Mesothelial cell of epicardium (in vitro differentiated cells): ENCODE results near the gene IL17REL. TPM values are rescaled to one million over a fixed set of nuclear protein-coding genes. Genes with fewer than 3 reads are reported as not detected.
"Not testable (repeated sequence)": the region's sequence is repeated elsewhere in the genome, so short reads cannot be mapped to it uniquely, and the experiment has no call there.

Experiments
- DNase-seq, 2 experiments: peaks; one replicate each; pipeline ENCODE4 v3.0.0; 2021; ENCODE audit warnings: low spot score in 2 of 2; ENCODE audit not compliant: unreplicated experiment in 2 of 2
- H3K27ac Mint-ChIP-seq: 2 replicates; pipeline ENCODE4 v1.8.0; 2021; ENCODE audit warnings: mixed read lengths
- H3K27me3 Mint-ChIP-seq: 2 replicates; pipeline ENCODE4 v1.8.0; 2021; ENCODE audit warnings: low read depth, mixed read lengths
- H3K36me3 Mint-ChIP-seq: 2 replicates; pipeline ENCODE4 v1.8.0; 2021; ENCODE audit warnings: mixed read lengths
- H3K4me1 Mint-ChIP-seq: 2 replicates; pipeline ENCODE4 v1.8.0; 2021; ENCODE audit warnings: mixed read lengths
- H3K4me3 Mint-ChIP-seq: 2 replicates; pipeline ENCODE4 v1.8.0; 2021; ENCODE audit warnings: mild to moderate bottlenecking, moderate library complexity, mixed read lengths
- H3K9me3 Mint-ChIP-seq: 2 replicates; pipeline ENCODE4 v1.8.0; 2021; ENCODE audit warnings: mixed read lengths
- total RNA-seq: library from RNA; stranded (reverse); gene quantifications from 3 replicates; pipeline ENCODE4 v1.2.1, GENCODE V29; 2021
- TF ChIP-seq, protein P1 (sequence below): fragments of 200-600 bp; sonication (generic); IDR thresholded peaks from one replicate; pipeline ENCODE4 v1.5.0; 2021; ENCODE audit warnings: antibody characterized with exemption; ENCODE audit not compliant: unreplicated experiment

The IL17REL gene
- total RNA-seq, 1 donor from 2014 or later, result 0.31 TPM

- peaks cover 11% of the 10 kb centered on the region for H3K27me3 Mint-ChIP-seq
- no peak overlapping the region for H3K27ac Mint-ChIP-seq
Measured at GRCh38 chr22:49991907-49992533, 20.5 kb downstream of the IL17REL start.

GRCh38 chr22:49991167-49991566, 21.4 kb downstream of the IL17REL start:
- no peak for DNase-seq
- TF ChIP-seq, protein P1, sequence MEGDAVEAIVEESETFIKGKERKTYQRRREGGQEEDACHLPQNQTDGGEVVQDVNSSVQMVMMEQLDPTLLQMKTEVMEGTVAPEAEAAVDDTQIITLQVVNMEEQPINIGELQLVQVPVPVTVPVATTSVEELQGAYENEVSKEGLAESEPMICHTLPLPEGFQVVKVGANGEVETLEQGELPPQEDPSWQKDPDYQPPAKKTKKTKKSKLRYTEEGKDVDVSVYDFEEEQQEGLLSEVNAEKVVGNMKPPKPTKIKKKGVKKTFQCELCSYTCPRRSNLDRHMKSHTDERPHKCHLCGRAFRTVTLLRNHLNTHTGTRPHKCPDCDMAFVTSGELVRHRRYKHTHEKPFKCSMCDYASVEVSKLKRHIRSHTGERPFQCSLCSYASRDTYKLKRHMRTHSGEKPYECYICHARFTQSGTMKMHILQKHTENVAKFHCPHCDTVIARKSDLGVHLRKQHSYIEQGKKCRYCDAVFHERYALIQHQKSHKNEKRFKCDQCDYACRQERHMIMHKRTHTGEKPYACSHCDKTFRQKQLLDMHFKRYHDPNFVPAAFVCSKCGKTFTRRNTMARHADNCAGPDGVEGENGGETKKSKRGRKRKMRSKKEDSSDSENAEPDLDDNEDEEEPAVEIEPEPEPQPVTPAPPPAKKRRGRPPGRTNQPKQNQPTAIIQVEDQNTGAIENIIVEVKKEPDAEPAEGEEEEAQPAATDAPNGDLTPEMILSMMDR, result no peak
- Mint-ChIP-seq H3K36me3 (peaks cover 1% of the 10 kb centered on the region), H3K27me3 (peaks cover 18% of the 10 kb centered on the region), H3K27ac (no peak overlapping the region), H3K4me1 (no peaks in the 10 kb centered on the region), H3K4me3 (no peak overlapping the region), H3K9me3 (peaks cover 36% of the 10 kb centered on the region)

More at GRCh38 chr22:49991907-49992533, 20.5 kb downstream of the IL17REL start:
- TF ChIP-seq, protein P1, result no peak
- Mint-ChIP-seq H3K4me3 (no peak overlapping the region), H3K9me3 (peaks cover 29% of the 10 kb centered on the region), H3K4me1 (no peaks in the 10 kb centered on the region), H3K36me3 (peaks cover 1% of the 10 kb centered on the region)
- DNase-seq, result no peak

GRCh38 chr22:49989826-49990225, 22.7 kb downstream of the IL17REL start:
- peaks cover 31% of the 10 kb centered on the region for H3K27me3 Mint-ChIP-seq
- not testable (repeated sequence) for H3K27ac Mint-ChIP-seq, H3K36me3 Mint-ChIP-seq, DNase-seq, H3K4me1 Mint-ChIP-seq, H3K4me3 Mint-ChIP-seq
- peaks cover 49% of the 10 kb centered on the region for H3K9me3 Mint-ChIP-seq

DNA sequence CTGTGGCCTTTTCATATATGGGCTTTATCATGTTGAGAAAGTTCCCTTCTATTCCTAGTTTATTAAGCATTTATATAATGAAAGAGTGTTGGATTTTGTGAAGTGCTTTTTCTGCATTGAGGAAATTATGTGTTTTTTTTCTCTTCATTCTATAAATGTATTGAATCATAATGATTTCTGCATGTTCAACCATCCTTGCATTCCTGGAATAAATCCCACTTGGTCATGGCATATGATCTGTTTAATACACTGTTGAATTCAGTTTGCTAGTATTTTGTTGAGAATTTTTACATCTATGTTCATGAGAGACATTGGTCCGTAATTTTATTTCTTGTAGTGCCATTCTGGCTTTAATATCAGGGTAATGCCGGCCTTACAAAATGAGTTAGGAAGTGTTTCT, 26.2 kb downstream of the IL17REL start:
- Mint-ChIP-seq H3K4me1 (peaks cover 2% of the 10 kb centered on the region), H3K9me3 (peaks cover 43% of the 10 kb centered on the region)

GRCh38 chr22:49983148-49984042, 29.2 kb downstream of the IL17REL start:
- no peak overlapping the region for H3K27ac Mint-ChIP-seq
- TF ChIP-seq, protein P1, result peak; percentile 65
- no peak for DNase-seq
- peaks cover 12% of the 10 kb centered on the region for H3K36me3 Mint-ChIP-seq
- H3K9me3 Mint-ChIP-seq, result peaks cover 44% of the 10 kb centered on the region
- H3K4me3 Mint-ChIP-seq, result no peak overlapping the region
- H3K27me3 Mint-ChIP-seq, result peaks cover 56% of the 10 kb centered on the region
- H3K4me1 Mint-ChIP-seq, result peaks cover 2% of the 10 kb centered on the region

More for the DNA sequence above, 26.2 kb downstream of the IL17REL start:
- no peak for DNase-seq
- H3K27me3 Mint-ChIP-seq, result peaks cover 46% of the 10 kb centered on the region
- no peak overlapping the region for H3K4me3 Mint-ChIP-seq
- TF ChIP-seq, protein P1, result no peak
- no peak overlapping the region for H3K27ac Mint-ChIP-seq
- peaks cover 6% of the 10 kb centered on the region for H3K36me3 Mint-ChIP-seq

GRCh38 chr22:49981799-49982198, 30.8 kb downstream of the IL17REL start:
- H3K4me3 Mint-ChIP-seq, H3K4me1 Mint-ChIP-seq, H3K27ac Mint-ChIP-seq, DNase-seq: not testable (repeated sequence)
- H3K9me3 Mint-ChIP-seq, result peaks cover 40% of the 10 kb centered on the region
- H3K27me3 Mint-ChIP-seq, result peaks cover 53% of the 10 kb centered on the region
- peaks cover 11% of the 10 kb centered on the region for H3K36me3 Mint-ChIP-seq
